HepG2 (cell line): ENCODE data around the gene FAM240A. TPM values are rescaled to one million over a fixed set of nuclear protein-coding genes. Genes with fewer than 3 reads are reported as not detected.

Experiments
- ATAC-seq: fragments of 200-7000 bp; cut with Tn5 transposase; 3 replicates; pipeline ENCODE4 v1.9.1; 2020; ENCODE audit warnings: mild to moderate bottlenecking, moderate library complexity
- BruUV-seq: library from RNA; stranded (reverse); fragments of 400-500 nt; replicated peaks from 2 replicates; lab custom pipeline; 2021; lab: Mats Ljungman, UMichigan
- CTCF ChIA-PET: fragments of 300-600 bp; formaldehyde crosslinking; extraction: SDS; loops from one replicate; lab custom pipeline; 2021; ENCODE audit warnings: low total read pairs, inconsistent platforms, low intra/inter-chr PET ratio; lab: Yijun Ruan, JAX
- POLR2A ChIA-PET: fragments of 350-600 bp; sonication (Branson Sonifier 250); formaldehyde crosslinking; loops from one replicate; lab custom pipeline; 2020; ENCODE audit warnings: antibody characterized with exemption, inconsistent platforms; lab: Yijun Ruan, JAX
- DNase-seq: peaks from one replicate; pipeline ENCODE4 v3.0.0-alpha.2; 2015; ENCODE audit warnings: low spot score
- FAIRE-seq: peaks from 3 replicates; lab custom pipeline; 2011; peaks lifted over from hg19 to GRCh38; lab: Jason Lieb, UNC
- H2AFZ ChIP-seq: one replicate; pipeline ENCODE4 v1.6.1; 2011; ENCODE audit warnings: low read length, inconsistent platforms
- H3K27ac ChIP-seq: fragments of 300-600 bp; 3 replicates; pipeline ENCODE4 v1.8.0; 2011; ENCODE audit warnings: mixed run types, mild to moderate bottlenecking, mixed read lengths, low read length, inconsistent platforms; ENCODE audit not compliant: insufficient read depth; ENCODE audit errors: extremely low read length
- H3K27me3 ChIP-seq, 2 experiments: fragments of 200-600 bp in 1 of 2; 2 replicates in 1 of 2; 3 replicates in 1 of 2; pipeline versions ENCODE4 v1.6.0 to v1.8.0; 2011; ENCODE audit warnings: low read length in 2 of 2, mild to moderate bottlenecking in 2 of 2, moderate library complexity in 2 of 2, inconsistent platforms in 1 of 2; ENCODE audit not compliant: insufficient read depth in 2 of 2, control insufficient read depth in 1 of 2
- H3K36me3 ChIP-seq, 2 experiments: fragments of 200-600 bp in 1 of 2; replicated peaks in 1 of 2; 2 replicates in 1 of 2; 3 replicates in 1 of 2; pipeline versions ENCODE4 v1.5.1 to v1.8.0; 2011; ENCODE audit warnings: low read length in 2 of 2, inconsistent platforms in 1 of 2; ENCODE audit not compliant: insufficient read depth in 2 of 2, control insufficient read depth in 1 of 2
- H3K4me1 ChIP-seq: 2 replicates; pipeline ENCODE4 v1.5.1; 2012; ENCODE audit warnings: low read length, inconsistent platforms; ENCODE audit not compliant: insufficient read depth
- H3K4me2 ChIP-seq: 2 replicates; pipeline ENCODE4 v1.6.0; 2011; ENCODE audit warnings: low read depth, low read length, inconsistent platforms
- H3K4me3 ChIP-seq, 3 experiments: fragments of 200-600 bp in 1 of 3; sonication (generic), shearing (Covaris generic) in 1 of 3; replicated peaks in 1 of 3; 2 replicates each; pipeline ENCODE4 v1.5.1; 2011 to 2016; ENCODE audit warnings: low read length in 3 of 3, inconsistent platforms in 2 of 3, low read depth in 2 of 3, mild to moderate bottlenecking in 2 of 3, control low read depth in 1 of 3, mixed read lengths in 1 of 3; ENCODE audit not compliant: insufficient read depth in 1 of 3
- H3K79me2 ChIP-seq: one replicate; pipeline ENCODE4 v1.6.1; 2011; ENCODE audit warnings: low read length, inconsistent platforms; ENCODE audit not compliant: insufficient read depth
- H3K9ac ChIP-seq: 2 replicates; pipeline ENCODE4 v1.6.0; 2011; ENCODE audit warnings: mild to moderate bottlenecking, low read depth, low read length, inconsistent platforms; ENCODE audit not compliant: insufficient read depth
- H3K9me3 ChIP-seq: 2 replicates; pipeline ENCODE4 v1.5.1; 2012; ENCODE audit warnings: mild to moderate bottlenecking, low read length
- H4K20me1 ChIP-seq: 2 replicates; pipeline ENCODE4 v1.6.0; 2011; ENCODE audit warnings: inconsistent platforms, mild to moderate bottlenecking, low read length, moderate library complexity; ENCODE audit not compliant: insufficient read depth
- NFE2L2 ChIP-seq: fragments of 150-350 bp; IDR thresholded peaks from 2 replicates; pipeline ENCODE4 v1.6.1; 2014; ENCODE audit warnings: low read length
- NKX3-1 ChIP-seq: sonication (generic); formaldehyde crosslinking; IDR thresholded peaks from 2 replicates; pipeline ENCODE4 v1.5.0; 2020; ENCODE audit warnings: missing genetic modification reagents
- REXO4 ChIP-seq: sonication (generic); formaldehyde crosslinking; IDR thresholded peaks from 2 replicates; pipeline ENCODE4 v1.8.0; 2022; ENCODE audit warnings: missing genetic modification reagents, mild to moderate bottlenecking, borderline replicate concordance
- STAT6 ChIP-seq: sonication (generic); formaldehyde crosslinking; IDR thresholded peaks from 2 replicates; pipeline ENCODE4 v1.4.0; 2020; ENCODE audit warnings: missing genetic modification reagents, mild to moderate bottlenecking, borderline replicate concordance
- ZBED4 ChIP-seq: sonication (generic); formaldehyde crosslinking; IDR thresholded peaks from 2 replicates; pipeline ENCODE4 v1.4.0; 2020; ENCODE audit warnings: missing genetic modification reagents, borderline replicate concordance
- ZMAT5 ChIP-seq: sonication (generic); formaldehyde crosslinking; IDR thresholded peaks from 2 replicates; pipeline ENCODE4 v1.5.0; 2020; ENCODE audit warnings: mild to moderate bottlenecking, low read depth, missing genetic modification reagents, borderline replicate concordance
- ZNF367 ChIP-seq: sonication (generic); formaldehyde crosslinking; IDR thresholded peaks from 2 replicates; pipeline ENCODE4 v1.4.0; 2020; ENCODE audit warnings: missing genetic modification reagents, borderline replicate concordance
- ZNF770 ChIP-seq: sonication (generic); formaldehyde crosslinking; IDR thresholded peaks from 2 replicates; pipeline ENCODE4 v1.5.0; 2020; ENCODE audit warnings: mild to moderate bottlenecking, missing genetic modification reagents
- WGBS: methylation state at CpG from one replicate; pipeline ENCODE4 v1.1.6; 2017; ENCODE audit warnings: low lambda C conversion rate; 5-methylcytosine and 5-hydroxymethylcytosine counted together
- in situ Hi-C: cut with HindIII; loops from 2 replicates; pipeline ENCODE4 v1.10.0; 2017; ENCODE audit warnings: low pct_unique_long_range_greater_than_20kb; ENCODE audit not compliant: extremely low pct_ligation_motif_present
- intact Hi-C: fragments of 100-400 bp; cut with micrococcal nuclease; formaldehyde crosslinking; loops from one replicate; pipeline ENCODE4 v1.10.0; 2022; ENCODE audit not compliant: unreplicated experiment
- polyA plus RNA-seq, 8 experiments: library from polyadenylated mRNA; depleted of rRNA in 3 of 8; stranded (reverse) in 7 of 8; unstranded in 1 of 8; fragments of >200 nt; fragmentation: Illumina TruSeq in 4 of 8; extraction: Trizol in 4 of 8; gene quantifications; 2 replicates each; pipeline versions ENCODE4 v1.2.1 to v1.2.3, GENCODE V29; 2011 to 2016; ENCODE audit warnings: low read depth in 4 of 8, missing spikeins in 1 of 8, mixed read lengths in 1 of 8; ENCODE audit not compliant: insufficient read depth in 1 of 8
- total RNA-seq, 5 experiments: library from RNA; depleted of rRNA; stranded (reverse); fragments of >200 nt; fragmentation: Illumina TruSeq; extraction: Trizol; gene quantifications; 2 replicates each; pipeline ENCODE4 v1.2.3, GENCODE V29; 2016; ENCODE audit warnings: low read depth in 1 of 5

The FAM240A gene
- total and polyA plus RNA-seq, 2 of the 13 experiments (the other 11 are each of a cell fraction or from before 2014, with no cell fraction given) = not detected

- no peak for ATAC-seq
- TF ChIP-seq ZBED4 (CRISPR knock-in tag) (no peak), NKX3-1 (CRISPR knock-in tag) (no peak)
- intact Hi-C loops (no loop called here), in situ Hi-C loops (no loop called here)
- Histone ChIP-seq H3K9ac (no peak overlapping the region), H3K4me3 (no peak overlapping the region), H3K27ac (no peak overlapping the region), H4K20me1 (no peaks in the 10 kb centered on the region), H3K9me3 (no peaks in the 10 kb centered on the region), H2AFZ (no peak overlapping the region), H3K4me2 (no peak overlapping the region), H3K27me3 (peaks cover 0 to 3% of the 10 kb centered on the region in 2 experiments; a peak in 1 of 5 replicates), H3K4me1 (no peaks in the 10 kb centered on the region), H3K79me2 (no peaks in the 10 kb centered on the region), H3K36me3 (no peaks in the 10 kb centered on the region)
- no TSS peak for BruUV-seq
- FAIRE-seq = no peak
- ChIA-PET POLR2A (no interaction called here), CTCF (no interaction called here)
- DNase-seq = no peak
These were observed 26.9 kb downstream of the FAM240A start for GRCh38 chr3:46639221-46639620.

GRCh38 chr3:46640927-46641326 lies 28.6 kb downstream of the FAM240A start:
- Histone ChIP-seq H3K4me3 (no peak overlapping the region), H3K27ac (no peak overlapping the region), H4K20me1 (no peaks in the 10 kb centered on the region), H3K9ac (no peak overlapping the region), H3K79me2 (no peaks in the 10 kb centered on the region), H3K36me3 (no peaks in the 10 kb centered on the region), H3K27me3 (peaks cover 0 to 5% of the 10 kb centered on the region in 2 experiments; a peak in 1 of 5 replicates), H3K9me3 (no peaks in the 10 kb centered on the region), H2AFZ (no peak overlapping the region), H3K4me1 (no peaks in the 10 kb centered on the region), H3K4me2 (no peak overlapping the region)
- ATAC-seq = no peak
- ChIA-PET CTCF (no interaction called here), POLR2A (no interaction called here)
- BruUV-seq = no TSS peak
- no peak for FAIRE-seq
- no peak for DNase-seq
- intact Hi-C loops = no loop called here
- in situ Hi-C loops = no loop called here
- WGBS = 0% methylated on average over 3 of the region's 3 CpGs
- TF ChIP-seq NFE2L2 (no peak), ZNF770 (CRISPR knock-in tag) (no peak), ZNF367 (CRISPR knock-in tag) (no peak), STAT6 (CRISPR knock-in tag) (no peak), ZMAT5 (CRISPR knock-in tag) (no peak), REXO4 (CRISPR knock-in tag) (no peak)
